EL (cell line): Measurements from ENCODE around the gene ACADVL.

ENCODE experiments used
- DNase-seq: peaks from one replicate; pipeline ENCODE4 v3.0.0-alpha.2; 2016

The ACADVL gene

DNA sequence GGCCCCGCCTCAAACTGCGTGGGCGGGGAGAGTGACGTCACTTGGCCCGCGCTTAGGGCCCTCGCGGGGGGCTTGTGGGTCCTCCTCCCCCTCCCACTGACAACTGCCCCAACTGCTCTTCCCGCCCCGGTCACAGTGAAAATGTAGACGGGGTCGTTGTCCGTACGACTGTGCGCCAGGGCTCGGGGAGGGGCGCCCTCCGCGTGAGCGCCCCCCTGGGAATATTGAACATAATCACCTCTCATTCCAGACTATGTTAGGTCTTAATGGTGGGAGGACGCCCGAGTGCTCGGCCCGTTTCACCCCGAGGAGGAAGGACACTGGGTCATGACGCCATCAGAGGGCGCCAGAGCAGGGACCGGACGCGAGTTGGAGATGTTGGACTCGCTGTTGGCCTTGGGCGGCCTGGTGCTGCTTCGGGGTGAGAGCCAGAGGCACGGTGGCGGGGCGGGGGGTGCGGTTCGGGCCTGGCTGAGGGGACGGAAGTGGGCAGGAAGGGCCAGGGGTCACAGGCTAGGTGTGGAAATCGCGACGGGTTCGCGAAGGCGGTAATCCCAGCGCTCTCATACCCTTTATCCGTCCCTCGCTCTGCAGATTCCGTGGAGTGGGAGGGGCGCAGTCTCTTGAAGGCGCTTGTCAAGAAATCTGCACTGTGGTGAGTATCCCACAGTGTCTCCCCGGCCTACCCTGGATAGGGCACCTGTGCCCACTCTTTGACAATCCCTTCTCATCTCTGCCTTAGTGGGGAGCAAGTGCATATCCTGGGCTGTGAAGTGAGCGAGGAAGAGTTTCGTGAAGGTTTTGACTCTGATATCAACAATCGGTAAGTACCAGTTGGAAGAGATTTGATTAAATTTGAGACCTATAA, 32.7 kb downstream of the ACADVL start, which contains the start of gene ELP5:
Gene ELP5, plus strand, starts transcription at position 40 of the 868 bp plus-strand sequence. Its CDS starts 336 bp downstream, at position 376.
- peak; percentile 97 for DNase-seq

DNA sequence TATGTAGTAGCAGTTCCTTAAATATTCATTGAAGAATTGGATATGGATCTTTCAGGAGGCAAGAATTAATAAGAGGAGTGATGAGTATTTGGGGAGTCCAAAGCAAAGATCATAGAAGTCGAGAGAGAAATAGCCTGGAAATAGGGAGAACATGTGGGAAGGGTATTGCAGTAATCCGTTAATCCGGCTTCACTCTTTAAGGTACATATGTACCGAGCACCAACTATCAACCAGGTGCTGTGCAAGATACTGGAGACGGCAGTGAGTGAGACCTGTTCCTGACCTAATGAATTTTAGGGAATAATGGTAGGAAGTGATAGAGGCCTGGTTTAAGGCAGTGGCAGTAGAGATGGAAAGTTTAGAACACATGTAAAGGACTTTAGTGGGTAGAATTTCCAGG, 33.3 kb downstream of the ACADVL start:
- no peak for DNase-seq

DNA sequence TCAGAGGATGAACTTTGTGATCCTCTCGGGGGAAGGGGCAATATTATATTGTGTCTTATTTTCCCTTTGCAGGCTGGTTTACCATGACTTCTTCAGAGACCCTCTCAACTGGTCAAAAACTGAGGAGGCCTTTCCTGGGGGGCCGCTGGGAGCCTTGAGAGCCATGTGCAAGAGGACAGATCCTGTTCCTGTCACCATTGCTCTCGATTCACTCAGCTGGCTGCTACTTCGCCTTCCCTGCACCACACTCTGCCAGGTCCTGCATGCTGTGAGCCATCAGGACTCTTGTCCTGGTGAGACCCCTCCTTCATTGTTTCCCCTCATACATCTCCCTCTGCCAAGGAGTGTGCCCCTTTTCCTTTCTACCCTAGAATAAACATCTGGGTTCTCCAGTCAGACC, 34.8 kb downstream of the ACADVL start:
- DNase-seq = no peak

DNA sequence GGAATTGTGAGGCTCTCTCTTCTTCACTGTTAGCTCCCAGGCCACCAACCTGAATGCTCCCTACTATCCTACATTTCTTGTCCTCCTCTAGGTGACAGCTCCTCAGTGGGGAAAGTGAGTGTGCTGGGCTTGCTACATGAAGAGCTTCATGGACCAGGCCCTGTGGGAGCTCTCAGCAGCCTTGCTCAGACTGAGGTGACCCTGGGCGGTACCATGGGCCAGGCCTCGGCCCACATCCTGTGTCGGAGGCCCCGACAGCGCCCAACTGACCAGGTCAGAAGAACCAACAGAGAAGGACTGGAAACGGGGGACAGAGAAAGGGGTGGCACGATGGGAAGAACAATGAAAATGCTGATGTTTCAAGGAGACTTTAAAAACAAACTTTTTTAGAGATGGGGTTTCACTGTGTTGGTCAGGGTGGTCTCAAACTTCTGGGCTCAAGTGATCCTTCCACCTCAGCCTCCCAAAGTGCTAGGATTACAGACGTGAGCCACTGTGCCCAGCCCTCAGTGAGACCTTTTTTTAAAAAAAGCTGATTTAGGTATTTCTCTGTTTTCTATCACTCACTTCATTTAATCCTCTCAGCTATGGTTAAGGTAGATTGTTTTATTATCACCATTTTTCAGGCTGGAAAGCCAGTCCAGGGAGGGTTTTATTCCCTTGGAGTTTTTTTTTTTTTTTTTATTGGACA, 37.2 kb downstream of the ACADVL start:
- no peak for DNase-seq

DNA sequence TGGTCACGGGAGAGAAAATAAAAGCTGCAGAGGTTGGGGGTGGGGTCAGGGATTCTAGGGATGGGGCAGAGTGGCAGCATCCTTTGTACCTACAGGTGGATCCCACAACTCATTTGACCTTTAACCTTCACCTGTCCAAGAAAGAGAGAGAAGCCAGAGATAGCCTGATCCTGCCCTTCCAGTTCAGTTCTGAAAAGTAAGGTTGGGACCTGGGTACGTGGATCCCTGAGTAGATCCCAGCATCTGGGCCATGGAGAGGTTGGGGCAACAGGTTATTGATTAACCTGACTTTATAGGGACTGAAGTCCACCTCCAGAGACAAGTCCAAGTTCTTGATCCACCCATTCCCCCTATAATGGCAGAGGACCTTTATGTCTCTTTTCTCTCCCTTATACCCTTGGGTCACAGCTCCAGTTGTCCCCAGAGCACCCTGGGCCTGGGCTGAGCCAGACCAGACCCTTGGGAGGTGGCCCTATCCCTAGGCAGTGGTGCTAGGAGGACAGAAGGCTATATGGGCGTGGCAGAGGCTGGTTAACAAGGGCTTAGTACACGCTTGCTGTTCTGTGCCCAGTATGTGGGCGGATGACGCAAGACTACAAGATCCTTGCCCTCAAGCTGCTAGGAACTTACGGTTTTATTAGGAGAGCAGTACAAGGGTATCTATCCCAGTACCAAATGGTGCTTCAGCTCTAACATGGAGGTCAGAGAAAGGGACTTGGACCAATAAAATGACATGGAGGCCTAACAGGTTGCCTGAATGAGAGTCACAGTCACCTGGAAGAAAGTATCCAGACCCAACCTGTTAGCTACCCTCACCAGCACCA, 39.2 kb downstream of the ACADVL start:
- DNase-seq = peak; percentile 59

DNA sequence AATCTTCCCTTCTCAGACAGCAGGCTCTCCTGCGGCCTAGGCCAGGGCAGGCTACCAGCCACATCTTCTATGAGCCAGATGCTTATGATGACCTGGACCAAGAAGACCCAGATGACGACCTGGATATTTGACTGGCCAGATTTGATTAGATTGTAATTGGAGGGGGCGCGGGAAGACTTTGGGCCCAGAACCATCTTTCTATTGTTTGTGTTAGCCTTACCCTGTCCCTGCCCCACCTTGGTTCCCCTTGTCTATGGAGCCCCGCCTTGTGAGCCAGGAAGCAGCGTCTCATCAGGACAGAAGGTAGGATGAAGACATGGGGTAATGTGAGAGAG, 39.8 kb downstream of the ACADVL start:
- no peak for DNase-seq

DNA sequence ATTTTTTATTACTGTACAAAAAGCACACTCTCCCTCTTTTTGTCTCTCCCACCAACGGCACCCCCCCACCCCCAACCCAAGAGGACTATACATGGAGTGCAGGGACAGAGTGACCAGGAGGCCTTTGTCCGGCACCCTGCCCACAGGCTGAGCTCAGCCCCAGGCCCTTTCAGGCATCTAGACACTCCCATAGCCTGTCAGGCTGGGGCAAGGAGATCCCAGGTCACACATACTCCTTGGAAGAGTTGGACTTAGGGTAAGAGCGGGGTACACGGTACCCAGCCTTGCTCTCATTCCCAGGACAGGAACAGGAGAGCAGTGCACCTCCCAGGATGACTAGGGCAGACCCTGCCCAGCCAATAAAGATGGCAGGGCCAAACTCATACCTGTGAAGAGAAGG, 40.4 kb downstream of the ACADVL start:
- DNase-seq = no peak

DNA sequence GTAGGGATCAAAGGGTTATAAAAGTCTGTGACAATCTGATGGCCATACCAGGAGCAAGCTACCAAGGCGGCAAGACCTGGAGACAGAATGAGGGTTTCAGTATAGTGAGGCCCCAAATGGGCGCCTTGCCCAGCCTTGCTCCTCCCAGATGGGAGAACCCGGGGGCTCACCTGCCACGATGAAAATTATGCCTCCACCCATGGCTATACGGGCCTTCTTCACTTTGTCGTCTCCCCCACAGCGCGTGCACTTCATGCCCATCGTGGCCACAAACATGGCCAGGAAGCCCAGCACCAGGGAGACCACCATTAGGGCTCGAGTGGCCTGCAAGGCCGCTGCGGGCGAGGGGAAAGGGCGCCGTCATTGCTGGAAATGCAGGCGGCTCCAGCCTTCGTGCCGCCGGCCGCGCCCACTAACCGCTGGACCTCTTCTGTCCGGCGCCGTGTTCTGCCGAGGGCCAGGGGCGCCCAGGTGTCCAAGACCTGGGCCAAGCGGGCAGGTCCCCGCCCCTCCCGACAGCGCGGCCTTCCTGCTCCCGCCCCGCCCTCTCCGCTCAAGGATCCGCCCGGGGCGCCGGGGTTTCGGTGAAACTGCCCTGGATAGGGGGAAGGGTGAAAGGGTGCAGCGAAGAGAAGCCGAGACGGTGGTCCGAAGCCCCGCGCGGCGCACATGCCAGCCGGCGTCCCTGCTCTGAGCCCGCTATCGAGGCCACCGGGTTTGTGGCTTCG, 41.1 kb downstream of the ACADVL start:
- no peak for DNase-seq

DNA sequence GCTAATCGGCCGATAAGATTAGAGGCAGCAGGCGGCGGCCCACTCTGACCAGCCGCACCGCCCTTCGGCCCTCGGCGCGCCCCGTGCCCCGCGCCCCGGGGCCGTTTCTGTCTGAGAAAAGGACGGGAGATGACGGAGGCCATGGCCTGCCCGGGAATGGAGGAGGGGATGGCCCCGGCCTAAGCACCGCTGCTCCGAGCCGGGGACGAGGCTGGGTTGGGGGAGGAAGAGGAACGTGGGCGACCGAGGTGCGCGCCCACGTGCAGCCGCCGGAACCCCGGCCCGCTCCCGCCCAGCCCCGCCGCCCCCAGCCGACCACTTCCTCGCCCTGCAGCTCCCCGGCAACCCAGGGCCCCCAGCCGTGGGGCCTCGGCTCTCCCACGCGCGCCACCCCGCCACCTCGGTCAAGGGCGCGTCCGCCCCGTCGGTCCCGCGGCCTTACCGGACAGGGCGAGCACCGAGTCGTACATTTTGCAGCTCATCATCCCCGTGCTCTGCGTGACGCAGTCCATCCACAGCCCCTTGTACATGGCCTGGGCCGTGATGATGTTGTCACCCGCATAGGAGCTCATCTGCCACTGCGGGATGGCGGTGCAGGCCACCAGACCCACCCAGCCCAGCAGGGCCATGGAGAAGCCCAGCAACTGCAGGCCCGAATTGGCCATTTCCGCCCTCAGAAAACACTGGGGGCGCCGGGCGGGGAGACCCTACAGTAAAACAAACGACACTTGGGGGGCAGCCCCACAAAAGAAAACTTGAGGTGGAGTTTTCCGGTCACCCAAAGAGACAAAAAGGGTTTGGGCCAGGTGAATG, 41.8 kb downstream of the ACADVL start:
- DNase-seq = no peak

DNA sequence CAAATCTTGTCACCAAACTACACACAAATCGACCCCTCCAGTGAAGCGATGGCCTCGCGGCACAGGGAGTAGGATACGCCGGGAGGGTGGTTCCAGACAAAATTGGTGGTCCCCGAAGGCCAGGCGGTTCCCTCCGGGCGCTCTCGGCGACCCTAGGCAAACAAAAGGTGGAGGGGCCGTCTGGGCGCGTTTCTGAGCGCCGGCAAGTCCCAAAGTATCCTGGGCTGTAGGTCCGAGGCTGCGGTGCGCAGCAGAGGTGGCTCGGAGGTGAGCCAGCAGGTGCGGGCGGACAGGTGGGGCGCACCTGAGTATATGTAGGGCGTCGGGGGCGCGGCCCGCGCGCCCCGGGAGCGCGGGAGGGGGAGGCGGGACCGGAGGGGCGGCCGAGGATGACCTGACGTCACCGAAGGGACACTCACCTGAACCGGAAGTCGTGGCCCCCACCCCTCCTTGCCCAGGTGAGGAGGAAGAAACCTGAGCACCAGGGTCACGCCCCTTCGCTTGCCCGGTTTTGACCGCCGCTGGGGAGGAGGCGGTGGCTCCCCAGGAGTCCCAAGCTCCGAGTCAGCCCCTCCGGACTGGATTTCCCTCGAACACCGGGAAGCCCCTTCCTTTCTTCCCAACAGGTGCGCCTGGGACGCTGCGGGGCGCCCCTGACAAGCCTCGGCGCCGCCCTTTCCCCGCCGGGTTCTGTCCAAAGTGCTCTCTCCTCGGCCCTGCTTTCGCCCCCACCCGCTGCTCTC, 42.6 kb downstream of the ACADVL start, which contains the start of gene CLDN7:
Gene CLDN7, minus strand, starts transcription at position 287 of the 743 bp plus-strand sequence. CDS start 435 bp downstream, outside the sequence.
- no peak for DNase-seq

DNA sequence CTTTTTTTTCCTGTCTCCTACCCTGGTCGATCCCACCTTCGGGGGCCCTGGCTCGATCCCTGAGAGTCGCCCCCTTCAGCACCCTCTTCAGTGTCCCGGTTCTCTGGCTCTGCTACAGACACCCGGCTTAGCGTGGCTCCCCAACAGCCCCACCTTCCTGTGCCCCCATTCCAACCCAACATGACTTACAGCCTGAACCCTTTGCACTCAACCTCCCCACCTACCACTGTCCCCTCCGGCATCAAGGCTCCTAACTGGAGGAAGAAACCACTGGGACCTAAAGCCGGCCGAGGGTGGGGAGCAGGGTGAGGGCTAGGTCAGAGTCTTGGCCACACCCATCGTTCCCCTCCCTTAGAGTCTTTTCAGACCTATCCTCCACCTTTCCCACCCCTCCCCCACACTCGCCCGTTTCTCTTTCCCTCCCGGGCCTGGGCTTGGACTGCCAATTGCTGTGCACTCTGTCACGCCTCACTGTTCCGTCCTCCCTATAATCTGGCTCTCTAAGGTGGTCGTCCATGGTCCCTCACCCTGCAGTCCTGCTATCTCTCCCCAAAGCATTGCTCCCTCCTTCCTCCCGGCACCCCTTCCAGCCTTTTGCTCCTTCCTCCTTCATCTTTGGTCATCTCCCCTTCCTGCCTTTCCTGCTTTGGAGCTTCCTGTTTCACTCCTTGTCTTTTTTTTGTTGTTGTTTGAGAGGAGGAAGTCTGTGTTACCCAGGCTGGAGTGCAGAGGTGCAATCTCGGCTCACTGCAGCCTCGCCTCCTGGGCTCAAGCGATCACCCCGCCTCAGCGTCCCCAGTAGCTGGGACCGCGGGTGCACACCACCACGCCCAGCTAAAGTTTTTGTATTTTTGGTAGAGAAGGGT, 43.4 kb downstream of the ACADVL start:
- no peak for DNase-seq

DNA sequence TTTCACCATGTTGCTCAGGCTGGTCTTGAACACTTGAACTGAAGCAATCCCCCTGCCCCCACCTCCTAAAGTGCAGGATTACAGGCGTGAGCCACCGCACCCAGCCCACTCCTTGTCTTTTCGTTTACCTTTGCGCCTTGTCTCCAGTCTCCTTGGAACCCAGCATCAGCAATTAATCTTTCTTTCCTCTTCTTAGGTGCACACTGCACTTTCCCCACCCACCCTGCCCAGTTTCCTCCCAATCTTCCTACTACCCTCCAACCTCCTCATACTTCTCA, 44.0 kb downstream of the ACADVL start:
- DNase-seq = no peak

DNA sequence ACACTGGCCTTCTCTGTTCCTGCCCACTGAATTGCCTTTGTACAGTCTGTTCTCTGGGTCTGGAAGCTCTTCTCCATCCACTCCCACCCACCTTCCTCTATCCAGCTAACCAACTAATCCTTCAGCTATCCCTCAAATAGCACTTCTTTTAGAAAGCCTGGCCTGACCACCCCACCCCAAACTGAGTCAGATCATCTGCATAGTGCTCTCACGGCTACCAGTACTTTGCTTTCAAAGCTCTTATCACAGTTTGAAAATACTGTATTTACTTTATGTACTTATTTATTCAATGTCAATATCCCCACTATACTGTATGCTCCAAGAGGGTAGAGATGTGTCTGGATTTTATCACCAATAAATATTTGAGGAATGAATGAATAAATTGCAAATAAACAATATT, 47.0 kb downstream of the ACADVL start:
- peak; percentile 42 for DNase-seq
